ENCODE measurements around the gene CA5A.
A peak's percentile ranks its signal among the peaks of the same experiment; 100 is the strongest.
"Not testable (repeated sequence)": the region's sequence is repeated elsewhere in the genome, so short reads cannot be mapped to it uniquely, and the experiment has no call there.

The CA5A gene

GRCh38 chr16:87864331-87864989, 71.9 kb downstream of the CA5A start:
- no peak for DNase-seq

GRCh38 chr16:87863327-87863635, 73.0 kb downstream of the CA5A start:
- not testable (repeated sequence) for DNase-seq

- not testable (repeated sequence) for DNase-seq
These were observed 73.6 kb downstream of the CA5A start for GRCh38 chr16:87862597-87863326.

GRCh38 chr16:87861300-87862099, 74.8 kb downstream of the CA5A start:
- not testable (repeated sequence) for DNase-seq

GRCh38 chr16:87860553-87861299, 75.6 kb downstream of the CA5A start:
- no peak for DNase-seq

- not testable (repeated sequence) for DNase-seq
These were observed 78.0 kb downstream of the CA5A start for GRCh38 chr16:87858151-87858993.

GRCh38 chr16:87856791-87857228, 79.5 kb downstream of the CA5A start:
- no peak for DNase-seq

GRCh38 chr16:87855852-87856715, 80.2 kb downstream of the CA5A start:
- no peak for DNase-seq

GRCh38 chr16:87854907-87855683, 81.2 kb downstream of the CA5A start:
- no peak for DNase-seq

GRCh38 chr16:87854053-87854906, 82.0 kb downstream of the CA5A start:
- peak; percentile 63 for DNase-seq

GRCh38 chr16:87853411-87854052, 82.8 kb downstream of the CA5A start:
- DNase-seq = peak; percentile 97

GRCh38 chr16:87851601-87852000, 84.7 kb downstream of the CA5A start:
- DNase-seq = no peak

- no peak for DNase-seq
These were observed 85.2 kb downstream of the CA5A start for GRCh38 chr16:87851141-87851587.

- peak; percentile 98 for DNase-seq
These were observed 86.0 kb downstream of the CA5A start for GRCh38 chr16:87850009-87851006.

GRCh38 chr16:87849419-87850008, 86.8 kb downstream of the CA5A start:
- DNase-seq = no peak

- DNase-seq = no peak
These were observed 87.5 kb downstream of the CA5A start for GRCh38 chr16:87848676-87849345.
